H1 (cell line): ENCODE results near the gene PRKD3. TPM values are rescaled to one million over a fixed set of nuclear protein-coding genes. Genes with fewer than 3 reads are reported as not detected.
A peak's percentile ranks its signal among the peaks of the same experiment; 100 is the strongest.

Source experiments
- PHF8 ChIP-seq: fragments of 200-600 bp; sonication (generic); conservative IDR thresholded peaks from 2 replicates; pipeline ENCODE4 v1.7.1; 2012; ENCODE audit warnings: low read depth, mild to moderate bottlenecking, inconsistent platforms, low read length, moderate library complexity
- RBBP5 ChIP-seq: IDR thresholded peaks from 2 replicates; pipeline ENCODE4 v1.7.1; 2012; ENCODE audit warnings: low read depth, mild to moderate bottlenecking, inconsistent platforms, low read length, moderate library complexity, borderline replicate concordance
- polyA plus RNA-seq, 7 experiments: library from polyadenylated mRNA; depleted of rRNA in 3 of 7; stranded (reverse) in 5 of 7; unstranded in 2 of 7; fragments of >200 nt in 5 of 7; fragments of 200-250 nt in 2 of 7; gene quantifications; 1 replicate in 5 of 7; 2 replicates in 1 of 7; 4 replicates in 1 of 7; pipeline versions ENCODE4 v1.2.1 to v1.2.3, GENCODE V29; 2011 to 2013; ENCODE audit warnings: missing spikeins in 2 of 7, mixed read lengths in 2 of 7
- total RNA-seq: library from RNA; stranded (reverse); fragmentation: NEBNext Ultra II Directional; extraction: Animal tissue kit (Norgen Biotek cat#: 25700); gene quantifications from 2 replicates; pipeline ENCODE4 v1.2.1, GENCODE V29; 2021
- TF ChIP-seq, protein P1 (sequence below): fragments of 300-600 bp; sonication (generic); IDR thresholded peaks from 2 replicates; pipeline ENCODE4 v1.7.1; 2012; ENCODE audit warnings: low read length, moderate library complexity, mild to moderate bottlenecking, inconsistent platforms; ENCODE audit not compliant: insufficient replicate concordance
- TF ChIP-seq, protein P2 (sequence below): IDR thresholded peaks from 2 replicates; pipeline ENCODE4 v1.6.1; 2012; ENCODE audit warnings: inconsistent platforms

PRKD3 gene
- total and polyA plus RNA-seq, 2 of the 8 experiments (the other 6 are each of a cell fraction or from before 2014, with no cell fraction given): 12.0 to 63.3 TPM

DNA sequence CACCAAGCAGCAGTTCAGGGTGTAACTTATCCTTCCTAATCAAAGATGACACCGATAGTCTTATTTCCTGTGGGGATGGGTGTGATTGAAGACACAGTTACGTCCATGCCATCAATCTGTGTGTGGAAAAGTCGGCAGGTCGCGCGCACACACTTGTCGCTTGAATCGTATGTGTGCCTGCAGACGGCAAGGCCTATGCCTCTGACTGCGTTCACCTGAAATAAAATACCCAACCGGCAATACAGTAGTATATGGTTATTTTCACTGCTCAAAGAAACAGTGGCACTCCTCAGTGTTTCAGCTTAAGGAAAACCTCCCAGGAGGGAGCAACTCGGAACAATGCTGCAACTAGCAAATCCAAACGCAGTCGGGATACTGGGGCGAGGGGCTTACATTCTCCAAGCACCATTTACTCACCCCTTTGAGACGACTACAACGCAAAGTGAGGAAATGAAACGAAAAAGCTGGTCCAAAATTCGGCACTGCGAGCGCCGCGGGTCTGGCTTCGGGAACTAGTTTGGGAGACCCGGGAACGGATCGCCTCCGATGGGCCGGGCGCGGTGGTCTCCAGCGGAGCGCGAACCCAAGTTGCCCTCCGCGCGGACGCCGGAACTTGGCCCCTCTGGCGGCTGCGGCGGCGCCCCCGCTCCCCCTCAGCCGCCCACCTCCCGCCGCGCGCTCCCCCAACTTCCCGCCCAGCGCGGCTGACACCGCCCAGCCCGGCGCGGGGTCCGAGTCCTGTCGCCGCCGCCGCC, 675 bp downstream of the PRKD3 start (continued):
- TF ChIP-seq RBBP5 (peak; percentile 92; the same call in 1 of the 2 replicates), PHF8 (peak; percentile 30; the same call in 1 of the 2 replicates)
- TF ChIP-seq, protein P1, sequence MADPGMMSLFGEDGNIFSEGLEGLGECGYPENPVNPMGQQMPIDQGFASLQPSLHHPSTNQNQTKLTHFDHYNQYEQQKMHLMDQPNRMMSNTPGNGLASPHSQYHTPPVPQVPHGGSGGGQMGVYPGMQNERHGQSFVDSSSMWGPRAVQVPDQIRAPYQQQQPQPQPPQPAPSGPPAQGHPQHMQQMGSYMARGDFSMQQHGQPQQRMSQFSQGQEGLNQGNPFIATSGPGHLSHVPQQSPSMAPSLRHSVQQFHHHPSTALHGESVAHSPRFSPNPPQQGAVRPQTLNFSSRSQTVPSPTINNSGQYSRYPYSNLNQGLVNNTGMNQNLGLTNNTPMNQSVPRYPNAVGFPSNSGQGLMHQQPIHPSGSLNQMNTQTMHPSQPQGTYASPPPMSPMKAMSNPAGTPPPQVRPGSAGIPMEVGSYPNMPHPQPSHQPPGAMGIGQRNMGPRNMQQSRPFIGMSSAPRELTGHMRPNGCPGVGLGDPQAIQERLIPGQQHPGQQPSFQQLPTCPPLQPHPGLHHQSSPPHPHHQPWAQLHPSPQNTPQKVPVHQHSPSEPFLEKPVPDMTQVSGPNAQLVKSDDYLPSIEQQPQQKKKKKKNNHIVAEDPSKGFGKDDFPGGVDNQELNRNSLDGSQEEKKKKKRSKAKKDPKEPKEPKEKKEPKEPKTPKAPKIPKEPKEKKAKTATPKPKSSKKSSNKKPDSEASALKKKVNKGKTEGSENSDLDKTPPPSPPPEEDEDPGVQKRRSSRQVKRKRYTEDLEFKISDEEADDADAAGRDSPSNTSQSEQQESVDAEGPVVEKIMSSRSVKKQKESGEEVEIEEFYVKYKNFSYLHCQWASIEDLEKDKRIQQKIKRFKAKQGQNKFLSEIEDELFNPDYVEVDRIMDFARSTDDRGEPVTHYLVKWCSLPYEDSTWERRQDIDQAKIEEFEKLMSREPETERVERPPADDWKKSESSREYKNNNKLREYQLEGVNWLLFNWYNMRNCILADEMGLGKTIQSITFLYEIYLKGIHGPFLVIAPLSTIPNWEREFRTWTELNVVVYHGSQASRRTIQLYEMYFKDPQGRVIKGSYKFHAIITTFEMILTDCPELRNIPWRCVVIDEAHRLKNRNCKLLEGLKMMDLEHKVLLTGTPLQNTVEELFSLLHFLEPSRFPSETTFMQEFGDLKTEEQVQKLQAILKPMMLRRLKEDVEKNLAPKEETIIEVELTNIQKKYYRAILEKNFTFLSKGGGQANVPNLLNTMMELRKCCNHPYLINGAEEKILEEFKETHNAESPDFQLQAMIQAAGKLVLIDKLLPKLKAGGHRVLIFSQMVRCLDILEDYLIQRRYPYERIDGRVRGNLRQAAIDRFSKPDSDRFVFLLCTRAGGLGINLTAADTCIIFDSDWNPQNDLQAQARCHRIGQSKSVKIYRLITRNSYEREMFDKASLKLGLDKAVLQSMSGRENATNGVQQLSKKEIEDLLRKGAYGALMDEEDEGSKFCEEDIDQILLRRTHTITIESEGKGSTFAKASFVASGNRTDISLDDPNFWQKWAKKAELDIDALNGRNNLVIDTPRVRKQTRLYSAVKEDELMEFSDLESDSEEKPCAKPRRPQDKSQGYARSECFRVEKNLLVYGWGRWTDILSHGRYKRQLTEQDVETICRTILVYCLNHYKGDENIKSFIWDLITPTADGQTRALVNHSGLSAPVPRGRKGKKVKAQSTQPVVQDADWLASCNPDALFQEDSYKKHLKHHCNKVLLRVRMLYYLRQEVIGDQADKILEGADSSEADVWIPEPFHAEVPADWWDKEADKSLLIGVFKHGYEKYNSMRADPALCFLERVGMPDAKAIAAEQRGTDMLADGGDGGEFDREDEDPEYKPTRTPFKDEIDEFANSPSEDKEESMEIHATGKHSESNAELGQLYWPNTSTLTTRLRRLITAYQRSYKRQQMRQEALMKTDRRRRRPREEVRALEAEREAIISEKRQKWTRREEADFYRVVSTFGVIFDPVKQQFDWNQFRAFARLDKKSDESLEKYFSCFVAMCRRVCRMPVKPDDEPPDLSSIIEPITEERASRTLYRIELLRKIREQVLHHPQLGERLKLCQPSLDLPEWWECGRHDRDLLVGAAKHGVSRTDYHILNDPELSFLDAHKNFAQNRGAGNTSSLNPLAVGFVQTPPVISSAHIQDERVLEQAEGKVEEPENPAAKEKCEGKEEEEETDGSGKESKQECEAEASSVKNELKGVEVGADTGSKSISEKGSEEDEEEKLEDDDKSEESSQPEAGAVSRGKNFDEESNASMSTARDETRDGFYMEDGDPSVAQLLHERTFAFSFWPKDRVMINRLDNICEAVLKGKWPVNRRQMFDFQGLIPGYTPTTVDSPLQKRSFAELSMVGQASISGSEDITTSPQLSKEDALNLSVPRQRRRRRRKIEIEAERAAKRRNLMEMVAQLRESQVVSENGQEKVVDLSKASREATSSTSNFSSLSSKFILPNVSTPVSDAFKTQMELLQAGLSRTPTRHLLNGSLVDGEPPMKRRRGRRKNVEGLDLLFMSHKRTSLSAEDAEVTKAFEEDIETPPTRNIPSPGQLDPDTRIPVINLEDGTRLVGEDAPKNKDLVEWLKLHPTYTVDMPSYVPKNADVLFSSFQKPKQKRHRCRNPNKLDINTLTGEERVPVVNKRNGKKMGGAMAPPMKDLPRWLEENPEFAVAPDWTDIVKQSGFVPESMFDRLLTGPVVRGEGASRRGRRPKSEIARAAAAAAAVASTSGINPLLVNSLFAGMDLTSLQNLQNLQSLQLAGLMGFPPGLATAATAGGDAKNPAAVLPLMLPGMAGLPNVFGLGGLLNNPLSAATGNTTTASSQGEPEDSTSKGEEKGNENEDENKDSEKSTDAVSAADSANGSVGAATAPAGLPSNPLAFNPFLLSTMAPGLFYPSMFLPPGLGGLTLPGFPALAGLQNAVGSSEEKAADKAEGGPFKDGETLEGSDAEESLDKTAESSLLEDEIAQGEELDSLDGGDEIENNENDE: no peak
- TF ChIP-seq, protein P2, sequence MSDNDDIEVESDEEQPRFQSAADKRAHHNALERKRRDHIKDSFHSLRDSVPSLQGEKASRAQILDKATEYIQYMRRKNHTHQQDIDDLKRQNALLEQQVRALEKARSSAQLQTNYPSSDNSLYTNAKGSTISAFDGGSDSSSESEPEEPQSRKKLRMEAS: peak; percentile 55
